Measurements from ENCODE around the gene ALDH1A3.

DNA sequence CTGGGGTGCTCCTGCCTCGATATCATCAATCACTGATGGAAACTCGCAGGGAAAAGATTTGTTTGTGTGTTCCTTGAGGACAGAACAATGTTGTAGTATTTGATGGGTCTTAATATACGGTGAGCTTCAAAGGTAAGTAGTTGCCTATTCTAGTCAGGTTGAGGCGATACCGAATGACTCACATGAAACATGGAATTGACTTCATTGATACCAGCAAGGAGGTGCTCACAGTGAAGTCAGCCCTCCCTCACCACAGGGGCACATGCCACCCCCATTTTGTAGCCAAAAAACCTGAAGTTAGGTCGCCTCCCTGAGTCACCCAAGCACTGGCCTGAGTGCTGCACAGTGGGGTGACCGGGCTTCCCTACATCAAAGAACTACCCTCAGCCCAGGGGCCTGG lies 3.7 kb upstream of the ALDH1A3 start:
- TF ChIP-seq, protein P1, sequence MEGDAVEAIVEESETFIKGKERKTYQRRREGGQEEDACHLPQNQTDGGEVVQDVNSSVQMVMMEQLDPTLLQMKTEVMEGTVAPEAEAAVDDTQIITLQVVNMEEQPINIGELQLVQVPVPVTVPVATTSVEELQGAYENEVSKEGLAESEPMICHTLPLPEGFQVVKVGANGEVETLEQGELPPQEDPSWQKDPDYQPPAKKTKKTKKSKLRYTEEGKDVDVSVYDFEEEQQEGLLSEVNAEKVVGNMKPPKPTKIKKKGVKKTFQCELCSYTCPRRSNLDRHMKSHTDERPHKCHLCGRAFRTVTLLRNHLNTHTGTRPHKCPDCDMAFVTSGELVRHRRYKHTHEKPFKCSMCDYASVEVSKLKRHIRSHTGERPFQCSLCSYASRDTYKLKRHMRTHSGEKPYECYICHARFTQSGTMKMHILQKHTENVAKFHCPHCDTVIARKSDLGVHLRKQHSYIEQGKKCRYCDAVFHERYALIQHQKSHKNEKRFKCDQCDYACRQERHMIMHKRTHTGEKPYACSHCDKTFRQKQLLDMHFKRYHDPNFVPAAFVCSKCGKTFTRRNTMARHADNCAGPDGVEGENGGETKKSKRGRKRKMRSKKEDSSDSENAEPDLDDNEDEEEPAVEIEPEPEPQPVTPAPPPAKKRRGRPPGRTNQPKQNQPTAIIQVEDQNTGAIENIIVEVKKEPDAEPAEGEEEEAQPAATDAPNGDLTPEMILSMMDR (IDR thresholded peaks at IDR 0.05), result no peak
- no peak for TF ChIP-seq POLR2A (IDR thresholded peaks at IDR 0.05)
